Omental fat pad (tissue), 4 donors: ENCODE results near the gene MTOR. TPM values are rescaled to one million over a fixed set of nuclear protein-coding genes. Genes with fewer than 3 reads are reported as not detected.

Experiments
- ATAC-seq: fragments of 150-250 bp; one replicate; pipeline ENCODE4 v1.9.1; 2016; ENCODE audit warnings: mild to moderate bottlenecking, moderate library complexity; ENCODE audit not compliant: low FRiP score
- DNase-seq: peaks from one replicate; pipeline ENCODE4 v3.0.0-alpha.2; 2019; ENCODE audit warnings: low spot score
- CTCF ChIP-seq, 3 donors: fragments of 450-650 bp; IDR thresholded peaks; one replicate each; pipeline ENCODE4 v1.5.1; 2016 to 2017; ENCODE audit warnings: antibody characterized with exemption in 3 of 3, mild to moderate bottlenecking in 3 of 3, moderate library complexity in 2 of 3
- total RNA-seq, 4 donors: library from RNA; depleted of rRNA; stranded (reverse); fragments of >200 nt; gene quantifications; one replicate each; pipeline ENCODE4 v1.1.0, GENCODE V29; 2016

Gene MTOR
- total RNA-seq, 4 donors from 2014 or later = 38.0 to 48.2 (median 43.6) TPM

GRCh38 chr1:11266268-11267074 is 4.1 kb upstream of the MTOR start:
- ATAC-seq = no peak
- no peak for DNase-seq

GRCh38 chr1:11256299-11256698 is 6.1 kb downstream of the MTOR start:
- ATAC-seq = no peak
- DNase-seq = no peak

More at GRCh38 chr1:11266268-11267074, 4.1 kb upstream of the MTOR start:
- no peak for TF ChIP-seq CTCF (IDR thresholded peaks at IDR 0.05)

DNA sequence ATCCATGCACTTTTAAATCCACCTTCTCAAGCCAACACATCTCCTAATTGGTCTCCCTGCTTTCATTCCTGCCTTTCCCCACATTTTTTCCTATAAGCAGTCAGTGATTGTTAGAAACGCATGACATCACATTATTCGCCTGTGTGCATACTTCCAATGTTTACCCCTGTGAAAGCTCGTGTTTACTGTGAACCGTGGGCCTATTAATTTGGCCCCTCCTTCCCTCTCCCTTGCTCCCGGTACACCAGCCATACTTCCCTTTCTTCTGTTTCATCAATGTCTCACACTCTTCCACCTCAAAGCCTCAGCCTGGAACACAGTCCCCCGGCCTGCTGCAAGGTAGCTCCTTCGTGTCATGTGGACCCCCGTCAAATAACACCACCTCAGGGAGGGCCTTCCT is 9.1 kb downstream of the MTOR start:
- no peak for TF ChIP-seq CTCF (IDR thresholded peaks at IDR 0.05)
- no peak for DNase-seq
- no peak for ATAC-seq

More at GRCh38 chr1:11256299-11256698, 6.1 kb downstream of the MTOR start:
- no peak for TF ChIP-seq CTCF (IDR thresholded peaks at IDR 0.05)

- ATAC-seq (no peak), DNase-seq (no peak)
- no peak for TF ChIP-seq CTCF (IDR thresholded peaks at IDR 0.05)
Measured at GRCh38 chr1:11252538-11252937, 9.8 kb downstream of the MTOR start.

DNA sequence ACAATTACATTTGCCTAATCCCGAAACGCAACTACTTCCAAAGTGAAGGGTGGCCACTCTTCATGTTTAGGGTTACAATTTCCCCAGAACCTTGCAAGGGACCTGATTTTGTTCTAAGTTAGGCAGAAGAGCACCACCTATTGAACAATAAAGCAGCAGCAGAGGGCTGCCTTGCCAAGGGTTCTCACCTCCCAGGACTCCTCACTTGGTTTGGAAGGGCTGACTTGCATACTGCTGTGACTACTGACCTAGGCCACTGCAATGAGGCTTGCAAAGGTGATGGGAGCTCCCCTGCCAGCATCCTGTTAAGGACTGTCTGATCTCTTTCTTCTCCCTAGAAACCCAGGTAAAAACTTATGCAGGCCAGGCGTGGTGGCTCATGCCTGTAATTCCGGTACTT is 14.2 kb downstream of the MTOR start:
- DNase-seq (no peak), ATAC-seq (no peak)
- TF ChIP-seq CTCF (IDR thresholded peaks at IDR 0.05) = no peak

- ATAC-seq (no peak), DNase-seq (no peak)
- TF ChIP-seq CTCF (IDR thresholded peaks at IDR 0.05) = no peak
Measured at GRCh38 chr1:11245904-11246719, 16.2 kb downstream of the MTOR start.
